ENCODE data around the gene TSHZ2.

Gene TSHZ2

DNA sequence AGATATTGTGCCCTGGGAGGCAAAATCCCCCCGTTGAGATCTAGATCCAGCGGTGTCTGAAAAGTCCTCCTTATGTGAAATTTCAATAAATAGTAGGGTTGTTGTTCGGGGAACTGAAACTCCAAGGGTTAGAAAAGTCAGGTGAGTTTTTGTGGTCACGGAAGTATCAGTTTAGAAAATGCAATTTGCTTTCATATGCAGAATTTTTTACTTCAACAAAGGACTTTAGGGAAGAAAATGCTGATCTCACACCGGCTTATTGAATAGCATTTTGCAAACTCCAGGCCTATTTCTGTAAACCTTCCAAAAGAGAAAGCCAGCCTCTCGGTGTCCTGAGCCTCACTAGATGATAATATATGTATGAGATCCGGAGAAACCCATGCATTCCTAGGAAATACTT, 254.7 kb downstream of the TSHZ2 start:
- TF ChIP-seq ZFX (IDR thresholded peaks at IDR 0.05; ENCODE audit: borderline replicate concordance): no peak
- TF ChIP-seq CTCF (IDR thresholded peaks at IDR 0.05): no peak
- no peak overlapping the region for H3K27ac ChIP-seq

DNA sequence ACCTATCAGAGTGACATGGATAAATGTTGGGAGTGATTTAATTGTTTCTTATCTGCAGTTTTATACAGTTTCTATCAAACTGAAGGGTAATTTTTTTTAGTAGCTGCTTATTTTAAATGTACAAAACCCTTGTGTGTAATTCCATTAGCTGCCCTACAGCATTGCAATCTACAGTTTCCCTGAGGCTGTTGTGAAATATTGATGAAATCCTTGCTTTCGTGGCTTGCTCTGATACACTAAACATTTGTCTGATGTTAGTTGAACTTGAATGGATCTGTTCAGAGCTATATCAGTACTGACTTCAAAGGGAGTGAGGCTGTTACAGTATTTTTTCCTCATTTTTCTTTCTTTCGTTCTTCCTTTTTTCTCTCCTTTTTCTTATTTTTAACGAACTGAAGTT, 255.4 kb downstream of the TSHZ2 start:
- TF ChIP-seq CTCF (IDR thresholded peaks at IDR 0.05): no peak
- TF ChIP-seq ZFX (IDR thresholded peaks at IDR 0.05; ENCODE audit: borderline replicate concordance): no peak
- no peak overlapping the region for H3K27ac ChIP-seq

DNA sequence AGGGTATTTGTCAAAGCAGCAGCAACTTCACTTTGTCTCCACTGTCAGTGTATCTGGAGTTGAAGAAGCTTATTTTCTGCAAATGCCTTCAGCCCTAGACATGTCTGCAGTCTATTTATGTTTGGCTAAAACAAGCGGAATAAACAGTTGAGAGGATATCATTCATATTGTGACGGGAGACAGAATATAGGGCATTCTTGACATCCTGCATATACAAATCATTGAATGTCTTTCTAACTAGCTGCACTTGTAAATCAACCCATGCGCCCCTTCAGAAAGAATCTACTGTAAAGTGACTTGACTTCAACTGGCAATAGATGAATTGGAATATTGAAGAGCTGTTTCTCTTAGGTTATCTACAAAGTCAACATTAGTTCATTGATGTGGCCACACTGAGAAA, 258.9 kb downstream of the TSHZ2 start:
- H3K27ac ChIP-seq: no peak overlapping the region
- TF ChIP-seq CTCF (IDR thresholded peaks at IDR 0.05) (no peak), ZFX (IDR thresholded peaks at IDR 0.05; ENCODE audit: borderline replicate concordance) (no peak)

GRCh38 chr20:53237461-53237860, 265.3 kb downstream of the TSHZ2 start:
- no peak overlapping the region for H3K27ac ChIP-seq
- TF ChIP-seq CTCF (IDR thresholded peaks at IDR 0.05) (no peak), ZFX (IDR thresholded peaks at IDR 0.05; ENCODE audit: borderline replicate concordance) (no peak)

GRCh38 chr20:53238121-53238660, 266.0 kb downstream of the TSHZ2 start:
- no peak overlapping the region for H3K27ac ChIP-seq
- TF ChIP-seq CTCF (IDR thresholded peaks at IDR 0.05) (no peak), ZFX (IDR thresholded peaks at IDR 0.05; ENCODE audit: borderline replicate concordance) (no peak)

DNA sequence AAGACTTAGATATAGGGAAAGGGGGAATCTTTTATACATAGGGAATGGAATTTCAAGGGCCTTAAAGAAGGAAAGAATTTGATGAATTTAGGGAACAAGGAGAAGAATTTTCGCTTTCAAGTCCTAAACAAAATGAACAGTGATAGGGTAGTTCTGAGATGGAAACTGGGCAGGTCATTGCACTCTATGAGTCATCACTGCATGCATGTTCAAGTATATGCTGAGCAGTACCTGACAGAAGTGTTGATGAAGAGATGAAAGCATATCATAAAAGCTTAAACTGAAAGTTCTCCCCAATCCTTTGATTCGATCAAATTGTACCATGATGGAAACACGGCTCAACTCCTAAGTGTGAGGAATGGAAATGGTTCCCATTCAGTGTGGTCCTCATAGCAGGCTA, 271.0 kb downstream of the TSHZ2 start:
- no peak overlapping the region for H3K27ac ChIP-seq
- TF ChIP-seq CTCF (IDR thresholded peaks at IDR 0.05) (no peak), ZFX (IDR thresholded peaks at IDR 0.05; ENCODE audit: borderline replicate concordance) (no peak)

DNA sequence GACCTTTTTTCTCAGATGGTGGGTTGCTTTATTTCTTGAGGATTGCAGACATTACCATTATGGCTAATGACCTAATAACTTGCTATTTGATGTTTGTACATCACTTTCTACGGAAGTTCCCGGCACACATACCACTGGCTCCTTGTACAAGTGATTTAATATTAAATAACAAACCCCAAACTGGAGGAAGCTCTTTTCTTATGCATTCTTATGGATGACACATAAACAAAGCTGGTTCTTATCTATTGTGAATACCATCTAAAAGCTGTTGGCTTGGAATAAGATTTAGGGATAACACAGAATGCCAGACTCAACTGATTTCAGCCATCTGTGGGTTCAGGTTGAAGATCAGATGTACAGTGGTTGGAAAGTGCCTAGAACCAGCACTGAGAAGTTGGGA, 272.6 kb downstream of the TSHZ2 start:
- no peak for TF ChIP-seq ZFX (IDR thresholded peaks at IDR 0.05; ENCODE audit: borderline replicate concordance)
- no peak for TF ChIP-seq CTCF (IDR thresholded peaks at IDR 0.05)
- H3K27ac ChIP-seq: no peak overlapping the region
